Measurements from ENCODE around the gene RNF182.
"Not testable (repeated sequence)": the region's sequence is repeated elsewhere in the genome, so short reads cannot be mapped to it uniquely, and the experiment has no call there.

The RNF182 gene

GRCh38 chr6:14002176-14002947, 77.6 kb downstream of the RNF182 start:
- DNase-seq: no peak

DNA sequence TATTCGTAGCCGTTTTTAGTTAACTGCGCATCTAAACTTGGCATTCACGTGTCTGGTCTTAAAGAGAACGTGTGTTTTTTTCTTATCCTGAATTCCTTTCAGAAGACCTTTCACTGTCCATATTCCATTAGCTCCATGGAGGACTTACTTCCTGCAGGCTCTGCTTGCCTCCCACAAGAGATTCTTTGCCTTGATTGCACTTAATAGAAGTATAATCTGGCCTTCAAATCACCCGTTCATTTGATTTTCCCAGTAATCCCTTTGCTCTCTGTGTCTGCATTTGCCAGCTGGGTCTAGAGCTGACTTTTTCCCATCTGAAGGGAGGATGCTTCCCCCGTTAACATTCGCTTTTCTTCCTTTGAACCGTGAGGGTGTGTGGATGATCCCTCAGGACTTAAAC, 79.5 kb downstream of the RNF182 start:
- no peak for DNase-seq

GRCh38 chr6:14008809-14009208, 84.1 kb downstream of the RNF182 start:
- no peak for DNase-seq

DNA sequence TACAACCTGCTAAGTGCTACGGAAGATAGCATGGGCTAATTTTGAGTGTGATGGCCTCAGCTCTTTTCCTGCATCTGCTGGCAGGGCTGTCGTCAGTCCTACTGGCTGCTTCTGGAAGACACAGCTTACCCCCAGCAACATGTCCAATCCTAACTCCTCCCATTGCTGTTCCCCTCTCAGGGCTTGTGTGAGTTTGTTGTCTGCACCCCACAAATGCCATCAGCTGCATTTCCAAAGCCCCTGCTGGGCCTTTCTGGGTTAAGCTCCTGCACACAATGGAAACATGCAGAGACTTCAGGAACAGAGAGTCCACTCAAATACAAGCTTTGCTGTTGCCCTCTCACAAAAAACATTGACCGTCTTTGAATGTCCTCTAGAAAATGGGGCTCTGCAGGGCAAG, 84.7 kb downstream of the RNF182 start:
- DNase-seq: no peak

- DNase-seq: no peak
Measured at GRCh38 chr6:14010275-14010674, 85.5 kb downstream of the RNF182 start.

DNA sequence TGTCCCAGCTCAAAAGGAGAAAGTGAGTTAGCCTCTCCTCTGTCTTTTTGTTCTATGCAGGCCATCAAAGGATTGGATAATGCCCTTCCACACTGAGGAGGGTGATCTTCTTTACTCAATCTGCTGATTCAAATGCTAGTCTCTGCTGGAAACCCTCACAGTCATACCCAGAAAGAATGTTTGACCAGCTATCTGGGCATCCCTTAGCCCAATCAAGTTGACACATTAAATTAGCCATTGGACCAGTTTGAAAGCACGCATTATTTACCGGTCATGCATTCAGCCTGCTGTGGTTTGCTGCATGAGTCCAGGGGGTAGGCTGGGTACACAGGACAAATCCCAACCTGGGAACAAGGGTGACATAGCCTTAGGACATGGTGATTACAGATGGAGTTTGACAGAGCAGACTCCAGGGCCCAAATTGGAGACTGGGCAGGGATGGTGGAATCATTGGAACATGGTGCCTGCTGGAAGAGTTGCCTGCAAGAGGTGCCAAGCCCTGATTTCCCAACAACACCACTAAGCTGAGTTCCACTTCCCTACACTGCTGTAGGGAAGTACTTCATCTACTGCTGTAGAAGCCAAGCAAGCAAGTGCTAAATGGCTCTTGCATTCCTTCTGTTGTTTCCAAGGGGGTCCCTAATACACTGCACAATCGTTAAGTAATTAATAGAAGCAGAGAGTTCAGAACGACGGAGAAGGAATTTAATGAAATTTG, 87.7 kb downstream of the RNF182 start:
- DNase-seq: no peak

DNA sequence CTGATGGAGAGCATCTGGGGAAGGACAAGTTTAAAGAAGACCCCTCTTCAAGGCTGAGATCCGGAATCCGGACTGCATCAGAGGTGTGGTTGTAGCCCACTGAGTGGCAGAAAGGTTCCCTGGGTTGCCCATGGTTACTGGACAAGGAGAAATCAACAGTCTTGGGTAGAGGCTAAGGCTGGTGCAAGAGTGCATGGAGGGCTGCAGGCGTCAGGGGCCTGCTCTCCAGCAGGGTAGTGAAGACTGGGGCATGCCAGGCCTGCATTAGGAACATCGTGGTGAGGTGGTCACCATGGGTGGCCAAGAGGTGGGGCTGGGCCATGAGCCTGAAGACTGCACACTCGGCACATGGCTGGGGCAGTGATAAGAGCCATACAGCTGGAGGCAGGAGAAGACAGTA, 91.2 kb downstream of the RNF182 start:
- no peak for DNase-seq

DNA sequence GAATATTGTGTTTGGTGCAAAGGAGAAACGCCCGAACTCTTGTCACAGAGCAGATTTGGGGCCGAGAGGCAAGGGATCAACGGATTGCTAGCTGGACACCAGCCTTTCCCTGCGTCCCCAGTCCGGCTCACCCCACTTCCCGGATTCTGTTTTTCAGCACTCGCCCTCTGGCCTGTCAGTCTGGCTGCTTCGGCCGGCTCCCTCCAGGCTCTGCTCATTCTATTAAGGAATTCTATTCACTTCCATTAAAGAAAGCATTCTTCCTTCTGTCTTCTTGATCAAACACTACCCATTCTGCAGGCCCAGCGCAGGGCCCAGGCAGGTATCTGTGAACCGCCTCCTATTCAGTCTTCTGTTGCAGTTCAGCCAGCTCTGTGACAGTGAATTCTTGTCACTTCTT, 91.7 kb downstream of the RNF182 start:
- no peak for DNase-seq

GRCh38 chr6:14016935-14017625, 92.3 kb downstream of the RNF182 start:
- no peak for DNase-seq

DNA sequence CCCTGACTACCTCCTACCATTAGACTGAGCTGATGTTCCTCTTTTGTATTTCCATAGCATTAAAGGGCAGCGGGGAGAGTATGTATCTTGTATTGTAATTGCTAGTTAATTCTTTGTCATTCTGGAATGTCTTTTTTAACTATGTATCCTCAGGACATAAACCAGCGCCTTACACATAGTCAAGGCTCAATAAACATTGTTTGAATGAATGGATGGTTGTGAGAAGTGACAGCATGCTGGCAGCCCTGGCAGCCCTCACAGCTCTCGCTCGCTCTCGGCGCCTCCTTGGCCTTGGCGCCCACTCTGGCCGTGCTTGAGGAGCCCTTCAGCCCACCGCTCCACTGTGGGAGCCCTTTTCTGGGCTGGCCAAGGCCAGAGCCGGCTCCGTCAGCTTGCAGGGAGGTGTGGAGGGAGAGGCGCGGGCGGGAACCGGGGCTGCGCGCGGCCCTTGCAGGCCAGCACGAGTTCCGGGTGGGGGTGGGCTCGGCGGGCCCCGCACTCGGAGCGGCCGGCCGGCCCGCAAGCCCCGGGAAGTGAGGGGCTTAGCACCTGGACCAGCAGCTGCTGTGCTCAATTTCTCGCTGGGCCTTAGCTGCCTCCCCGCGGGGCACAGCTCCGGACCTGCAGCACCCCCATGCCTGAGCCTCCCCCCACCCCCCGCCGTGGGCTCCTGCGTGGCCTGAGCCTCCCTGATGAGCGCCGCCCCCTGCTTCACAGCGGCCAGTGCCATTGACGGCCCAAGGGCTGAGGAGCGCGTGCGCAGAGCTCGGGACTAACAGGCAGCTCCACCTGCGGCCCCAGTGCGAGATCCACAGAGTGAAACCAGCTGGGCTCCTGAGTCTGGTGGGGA, 93.1 kb downstream of the RNF182 start:
- no peak for DNase-seq

GRCh38 chr6:14018559-14018958, 93.8 kb downstream of the RNF182 start:
- DNase-seq: not testable (repeated sequence)

- DNase-seq: no peak
Measured at GRCh38 chr6:14020551-14020950, 95.8 kb downstream of the RNF182 start.

GRCh38 chr6:14021449-14021848, 96.7 kb downstream of the RNF182 start:
- no peak for DNase-seq

DNA sequence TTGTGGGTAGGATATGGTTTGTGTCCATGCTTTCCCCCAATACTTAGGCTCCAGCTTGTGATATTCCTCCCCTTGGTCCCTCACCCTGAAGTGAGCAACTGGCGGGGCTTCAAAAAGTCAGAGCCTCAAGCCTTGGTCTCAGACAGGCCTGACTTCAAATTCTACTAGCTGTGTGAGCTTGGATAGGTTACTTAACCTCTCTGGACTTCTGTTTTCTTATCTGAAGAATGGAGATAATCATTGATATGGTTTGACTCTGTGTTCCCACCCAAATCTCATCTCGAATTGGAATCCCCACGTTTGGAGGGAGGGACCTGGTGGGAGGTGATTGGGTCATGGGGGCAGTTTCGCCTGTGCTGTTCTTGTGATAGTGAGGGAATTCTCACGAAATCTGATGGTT, 97.9 kb downstream of the RNF182 start:
- DNase-seq: no peak

GRCh38 chr6:14023855-14024254, 99.1 kb downstream of the RNF182 start:
- DNase-seq: no peak

DNA sequence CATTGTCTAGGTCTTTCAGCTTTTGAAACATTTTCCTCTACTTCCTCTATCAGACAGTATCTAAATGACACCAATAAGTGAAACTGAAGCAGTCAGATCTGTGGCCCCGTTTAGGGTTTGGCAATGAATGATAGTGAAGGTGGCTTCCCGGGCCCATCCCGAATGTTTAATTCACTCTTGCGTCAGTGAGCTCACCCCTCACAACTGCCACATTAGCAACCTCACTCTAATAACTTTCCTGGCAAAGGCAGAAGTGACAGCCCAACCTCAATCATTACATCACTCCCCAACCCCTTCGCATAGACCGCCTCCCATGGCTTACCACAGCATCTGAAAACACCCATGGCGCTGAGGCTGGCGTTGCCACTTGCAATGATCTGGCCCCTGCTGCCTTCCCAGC, 100.4 kb downstream of the RNF182 start:
- DNase-seq: no peak

DNA sequence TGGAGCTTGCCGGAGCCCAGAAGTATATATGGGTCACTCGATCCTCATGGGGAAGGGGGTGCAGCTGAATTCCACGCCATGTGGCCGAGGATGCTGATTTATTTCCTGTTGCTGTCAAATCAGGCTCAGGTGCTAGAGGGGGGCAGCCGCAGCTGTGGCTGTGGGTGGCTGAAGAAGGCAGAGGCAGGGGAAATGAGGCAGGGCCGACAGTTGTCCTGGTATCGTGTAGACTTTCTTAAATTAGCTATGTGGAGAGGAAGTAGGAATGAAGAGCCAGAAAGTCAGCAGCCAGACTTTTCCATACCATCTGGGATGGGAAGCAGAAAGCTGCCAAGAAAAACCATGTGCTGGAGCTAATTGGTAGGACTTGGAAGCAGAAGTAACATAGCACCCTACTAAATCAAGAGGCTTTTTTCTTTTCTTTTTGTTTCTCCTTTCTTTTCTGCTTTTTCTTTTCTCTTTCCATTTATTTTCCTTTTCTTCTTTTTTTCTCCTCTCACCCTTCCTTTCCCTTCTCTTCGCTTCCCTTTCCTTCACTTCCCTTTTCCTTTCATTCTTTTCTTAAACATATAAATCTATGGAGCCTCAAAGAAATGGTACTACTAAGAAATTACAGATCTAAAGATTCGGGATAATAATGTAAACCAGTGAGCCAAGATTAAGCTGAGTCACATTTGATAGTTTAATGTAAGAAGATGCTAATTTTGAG, 102.2 kb downstream of the RNF182 start:
- DNase-seq: no peak

- no peak for DNase-seq
Measured at GRCh38 chr6:14028631-14029030, 103.9 kb downstream of the RNF182 start.

- no peak for DNase-seq
Measured at GRCh38 chr6:14029605-14030004, 104.9 kb downstream of the RNF182 start.
